DMS53 (cell line): Measurements from ENCODE around the gene STAC.
"Not testable (repeated sequence)": the region's sequence is repeated elsewhere in the genome, so short reads cannot be mapped to it uniquely, and the experiment has no call there.

Experiments used
- DNase-seq: peaks from one replicate; lab custom pipeline; 2025; lab: John Stamatoyannopoulos, UW

The STAC gene

GRCh38 chr3:36480911-36481648 lies 100.8 kb downstream of the STAC start:
- no peak for DNase-seq

GRCh38 chr3:36482256-36482655 lies 102.0 kb downstream of the STAC start:
- no peak for DNase-seq

GRCh38 chr3:36482880-36483279 lies 102.6 kb downstream of the STAC start:
- no peak for DNase-seq

GRCh38 chr3:36483709-36484108 lies 103.4 kb downstream of the STAC start:
- DNase-seq: no peak

GRCh38 chr3:36484386-36484785 lies 104.1 kb downstream of the STAC start:
- no peak for DNase-seq

- no peak for DNase-seq
These were observed 105.9 kb downstream of the STAC start for GRCh38 chr3:36486009-36486795.

GRCh38 chr3:36487616-36488015 lies 107.3 kb downstream of the STAC start:
- no peak for DNase-seq

- peak; percentile 67 for DNase-seq
These were observed 107.9 kb downstream of the STAC start for GRCh38 chr3:36488077-36488789.

- no peak for DNase-seq
These were observed 108.8 kb downstream of the STAC start for GRCh38 chr3:36489101-36489500.

- no peak for DNase-seq
These were observed 109.5 kb downstream of the STAC start for GRCh38 chr3:36489679-36490425.

- no peak for DNase-seq
These were observed 112.7 kb downstream of the STAC start for GRCh38 chr3:36493051-36493450.

- DNase-seq: no peak
These were observed 114.3 kb downstream of the STAC start for GRCh38 chr3:36494461-36495109.

GRCh38 chr3:36496684-36497633 lies 116.7 kb downstream of the STAC start:
- DNase-seq: no peak

GRCh38 chr3:36500053-36500452 lies 119.7 kb downstream of the STAC start:
- DNase-seq: not testable (repeated sequence)

GRCh38 chr3:36501616-36502015 lies 121.3 kb downstream of the STAC start:
- DNase-seq: no peak

GRCh38 chr3:36505393-36505792 lies 125.1 kb downstream of the STAC start:
- DNase-seq: no peak

GRCh38 chr3:36511791-36512486 lies 131.6 kb downstream of the STAC start:
- DNase-seq: no peak

- DNase-seq: no peak
These were observed 132.3 kb downstream of the STAC start for GRCh38 chr3:36512555-36512954.

GRCh38 chr3:36514171-36514570 lies 133.9 kb downstream of the STAC start:
- DNase-seq: peak; percentile 13

GRCh38 chr3:36519682-36520081 lies 139.4 kb downstream of the STAC start:
- no peak for DNase-seq
